PC-9 (cell line): Measurements from ENCODE around the gene RMC1. TPM values are rescaled to one million over a fixed set of nuclear protein-coding genes. Genes with fewer than 3 reads are reported as not detected.

Experiments used
- BruUV-seq: library from RNA; stranded (reverse); fragments of 400-500 nt; replicated peaks from 2 replicates; lab custom pipeline; 2021; lab: Mats Ljungman, UMichigan
- CTCF ChIA-PET: fragments of 300-600 bp; sonication (Branson Sonifier 250); formaldehyde crosslinking; loops from one replicate; lab custom pipeline; 2022; ENCODE audit warnings: antibody characterized with exemption; lab: Charles Lee
- POLR2A ChIA-PET: fragments of 300-600 bp; sonication (Branson Sonifier 250); formaldehyde crosslinking; loops from one replicate; lab custom pipeline; 2022; ENCODE audit warnings: antibody characterized with exemption; ENCODE audit not compliant: unreplicated experiment; lab: Charles Lee
- DNase-seq, 2 experiments: peaks; one replicate each; pipeline versions ENCODE4 v3.0.0 to v3.0.0-alpha.2; 2015 to 2022; ENCODE audit warnings: mixed read lengths in 1 of 2
- H2AFZ ChIP-seq: fragments of 200-600 bp; sonication (generic); 2 replicates; pipeline ENCODE4 v1.8.1; 2017; ENCODE audit warnings: antibody characterized with exemption
- H3F3A ChIP-seq: fragments of 200-600 bp; sonication (generic); 2 replicates; pipeline ENCODE4 v1.8.1; 2017; ENCODE audit warnings: antibody characterized with exemption, mild to moderate bottlenecking, low read depth; ENCODE audit not compliant: insufficient read depth
- H3K27ac ChIP-seq: fragments of 200-600 bp; sonication (generic); 2 replicates; pipeline ENCODE4 v1.6.1; 2016; ENCODE audit warnings: mixed run types
- H3K27me3 ChIP-seq: fragments of 200-600 bp; sonication (generic); 2 replicates; pipeline ENCODE4 v1.6.1; 2016; ENCODE audit warnings: low read depth, mixed run types; ENCODE audit not compliant: insufficient read depth
- H3K36me3 ChIP-seq: fragments of 200-600 bp; sonication (generic); 2 replicates; pipeline ENCODE4 v1.6.1; 2016; ENCODE audit warnings: low read depth, mixed run types
- H3K4me1 ChIP-seq: fragments of 200-600 bp; sonication (generic); replicated peaks from 2 replicates; pipeline ENCODE4 v1.6.1; 2016; ENCODE audit warnings: mixed run types; ENCODE audit not compliant: insufficient read depth
- H3K4me2 ChIP-seq: fragments of 200-600 bp; sonication (generic); 2 replicates; pipeline ENCODE4 v1.6.1; 2017; ENCODE audit warnings: mixed run types
- H3K4me3 ChIP-seq: fragments of 200-600 bp; sonication (generic); 2 replicates; pipeline ENCODE4 v1.6.1; 2016; ENCODE audit warnings: mixed run types
- H3K79me2 ChIP-seq: fragments of 200-600 bp; sonication (generic); 2 replicates; pipeline ENCODE4 v1.6.1; 2017; ENCODE audit warnings: low read depth, mixed run types
- H3K9me2 ChIP-seq: fragments of 200-600 bp; sonication (generic); 2 replicates; pipeline ENCODE4 v1.8.1; 2017; ENCODE audit warnings: mild to moderate bottlenecking; ENCODE audit not compliant: insufficient read depth
- H3K9me3 ChIP-seq: fragments of 200-600 bp; sonication (generic); 2 replicates; pipeline ENCODE4 v1.8.1; 2016; ENCODE audit warnings: low read depth; ENCODE audit not compliant: insufficient read depth
- H4K20me1 ChIP-seq: fragments of 200-600 bp; sonication (generic); 2 replicates; pipeline ENCODE4 v1.8.1; 2017; ENCODE audit not compliant: insufficient read depth
- EZH2 ChIP-seq: fragments of 200-600 bp; sonication (generic); IDR thresholded peaks from 2 replicates; pipeline ENCODE4 v1.8.0; 2017; ENCODE audit warnings: antibody characterized with exemption, low read depth
- intact Hi-C: fragments of 100-400 bp; cut with micrococcal nuclease; formaldehyde crosslinking; loops from one replicate; pipeline ENCODE4 v1.10.0; 2022; ENCODE audit not compliant: unreplicated experiment
- total RNA-seq: library from RNA; stranded (reverse); gene quantifications from 2 replicates; pipeline ENCODE4 v1.2.3, GENCODE V29; 2021
- TF ChIP-seq, protein P1 (sequence below): fragments of 200-600 bp; sonication (generic); conservative IDR thresholded peaks from 2 replicates; pipeline ENCODE4 v1.6.1; 2017; ENCODE audit warnings: mixed run types, antibody characterized with exemption, mild to moderate bottlenecking, moderate library complexity

The RMC1 gene
- total RNA-seq, 1 experiment from 2014 or later: 19.6 TPM

DNA sequence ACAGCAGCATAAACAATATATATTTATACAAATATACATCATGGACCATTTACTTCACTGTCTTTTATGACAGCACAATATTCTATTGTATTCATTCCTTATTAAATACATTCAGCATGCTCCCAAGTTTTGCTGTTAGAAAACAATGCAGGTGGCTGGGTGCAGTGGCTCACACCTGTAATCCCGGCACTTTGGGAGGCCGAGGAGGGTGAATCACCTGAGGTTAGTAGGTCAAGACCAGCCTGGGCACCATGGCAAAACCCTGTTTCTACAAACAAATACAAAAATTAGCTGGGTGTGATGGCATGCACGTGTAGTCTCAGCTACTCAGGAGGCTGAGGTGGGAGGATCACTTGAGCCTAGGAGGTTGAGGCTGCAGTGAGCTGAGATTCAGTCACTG lies 44.0 kb downstream of the RMC1 start:
- H2AFZ ChIP-seq: no peak overlapping the region
- peak; percentile 48 to 78 for DNase-seq
- H3K9me3 ChIP-seq: no peaks in the 10 kb centered on the region
- no peaks in the 10 kb centered on the region for H3K9me2 ChIP-seq
- H3K36me3 ChIP-seq: peaks cover 9% of the 10 kb centered on the region; the same call in 1 of the 2 replicates
- H4K20me1 ChIP-seq: no peaks in the 10 kb centered on the region
- TF ChIP-seq, protein P1, sequence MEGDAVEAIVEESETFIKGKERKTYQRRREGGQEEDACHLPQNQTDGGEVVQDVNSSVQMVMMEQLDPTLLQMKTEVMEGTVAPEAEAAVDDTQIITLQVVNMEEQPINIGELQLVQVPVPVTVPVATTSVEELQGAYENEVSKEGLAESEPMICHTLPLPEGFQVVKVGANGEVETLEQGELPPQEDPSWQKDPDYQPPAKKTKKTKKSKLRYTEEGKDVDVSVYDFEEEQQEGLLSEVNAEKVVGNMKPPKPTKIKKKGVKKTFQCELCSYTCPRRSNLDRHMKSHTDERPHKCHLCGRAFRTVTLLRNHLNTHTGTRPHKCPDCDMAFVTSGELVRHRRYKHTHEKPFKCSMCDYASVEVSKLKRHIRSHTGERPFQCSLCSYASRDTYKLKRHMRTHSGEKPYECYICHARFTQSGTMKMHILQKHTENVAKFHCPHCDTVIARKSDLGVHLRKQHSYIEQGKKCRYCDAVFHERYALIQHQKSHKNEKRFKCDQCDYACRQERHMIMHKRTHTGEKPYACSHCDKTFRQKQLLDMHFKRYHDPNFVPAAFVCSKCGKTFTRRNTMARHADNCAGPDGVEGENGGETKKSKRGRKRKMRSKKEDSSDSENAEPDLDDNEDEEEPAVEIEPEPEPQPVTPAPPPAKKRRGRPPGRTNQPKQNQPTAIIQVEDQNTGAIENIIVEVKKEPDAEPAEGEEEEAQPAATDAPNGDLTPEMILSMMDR: no peak
- no peak for TF ChIP-seq EZH2
- H3K4me2 ChIP-seq: no peak overlapping the region
- peaks cover 50% of the 10 kb centered on the region for H3K4me1 ChIP-seq
- intact Hi-C loops: no loop called here
- peaks cover 40% of the 10 kb centered on the region for H3F3A ChIP-seq
- no peak overlapping the region for H3K4me3 ChIP-seq
- ChIA-PET POLR2A (interaction anchor here (0.7 kb wide), 1 partner anchor 281 kb away, joined by 6 read pairs; no protein-coding TSS in a partner anchor), CTCF (no interaction called here)
- H3K27ac ChIP-seq: peak overlapping the region; percentile 71
- BruUV-seq: no TSS peak
- H3K79me2 ChIP-seq: no peaks in the 10 kb centered on the region
- H3K27me3 ChIP-seq: no peaks in the 10 kb centered on the region

DNA sequence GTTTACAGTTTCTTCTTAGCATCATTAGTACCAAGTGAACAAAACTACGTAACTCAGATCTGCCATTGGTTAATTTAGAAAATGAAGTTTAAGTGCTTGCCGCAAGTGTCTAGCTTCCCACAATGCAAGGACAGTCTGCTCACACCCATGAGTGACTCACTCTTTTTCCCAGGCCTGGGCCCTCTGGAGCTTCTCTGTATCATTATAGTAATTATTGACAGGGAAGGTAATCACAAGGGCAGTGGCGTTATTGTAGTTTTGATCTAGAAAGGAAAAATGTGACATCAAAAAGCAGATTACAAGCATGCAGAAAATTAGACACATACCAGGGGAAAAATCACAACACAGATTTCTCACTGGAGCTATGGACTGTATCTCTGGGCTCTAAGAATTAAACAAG lies 44.5 kb downstream of the RMC1 start:
- TF ChIP-seq EZH2: no peak
- TF ChIP-seq, protein P1: no peak
- Histone ChIP-seq H3K79me2 (no peaks in the 10 kb centered on the region), H4K20me1 (no peaks in the 10 kb centered on the region), H3K9me2 (no peaks in the 10 kb centered on the region), H3K36me3 (peaks cover 9% of the 10 kb centered on the region; the same call in 1 of the 2 replicates), H3K27ac (peak overlapping the region; percentile 71), H3K4me3 (no peak overlapping the region), H3K4me2 (0 out of 2 replicates have a peak overlapping the region, but pooled peaks have one; percentile 5), H3F3A (peaks cover 40% of the 10 kb centered on the region), H3K4me1 (peaks cover 50% of the 10 kb centered on the region), H2AFZ (no peak overlapping the region), H3K9me3 (no peaks in the 10 kb centered on the region), H3K27me3 (no peaks in the 10 kb centered on the region)
- BruUV-seq: no TSS peak
- CTCF ChIA-PET: no interaction called here
- intact Hi-C loops: no loop called here
- peak; percentile 19 to 74 for DNase-seq
- POLR2A ChIA-PET: interaction anchor here (0.7 kb wide), 1 partner anchor 281 kb away, joined by 6 read pairs; no protein-coding TSS in a partner anchor

DNA sequence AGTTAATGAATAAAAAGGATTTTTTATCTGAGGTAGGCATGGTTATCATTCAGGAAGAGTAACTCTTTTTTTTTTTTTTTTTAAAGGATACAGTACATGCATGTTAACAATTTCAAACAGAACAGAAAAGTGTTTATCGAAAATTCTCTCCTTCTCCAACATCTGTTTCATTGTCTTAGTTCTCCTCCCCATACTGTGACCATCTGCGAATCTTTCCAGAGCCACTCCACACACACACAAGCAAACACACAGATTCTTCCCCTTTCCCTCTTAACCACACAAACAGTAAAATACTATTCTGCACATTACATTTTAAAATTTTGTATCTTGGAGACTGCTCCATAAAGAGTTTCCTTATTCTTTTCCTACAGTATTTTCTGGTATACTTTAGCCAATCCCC lies 45.0 kb downstream of the RMC1 start:
- no peaks in the 10 kb centered on the region for H3K27me3 ChIP-seq
- no TSS peak for BruUV-seq
- H3K27ac ChIP-seq: peak overlapping the region; percentile 71
- no peak overlapping the region for H2AFZ ChIP-seq
- TF ChIP-seq, protein P1: no peak
- TF ChIP-seq EZH2: no peak
- H3F3A ChIP-seq: peaks cover 40% of the 10 kb centered on the region
- no peaks in the 10 kb centered on the region for H3K9me3 ChIP-seq
- no peaks in the 10 kb centered on the region for H4K20me1 ChIP-seq
- 0 out of 2 replicates have a peak overlapping the region, but pooled peaks have one; percentile 5 for H3K4me2 ChIP-seq
- H3K9me2 ChIP-seq: no peaks in the 10 kb centered on the region
- POLR2A ChIA-PET: no interaction called here
- CTCF ChIA-PET: no interaction called here
- DNase-seq: no peak
- no peak overlapping the region for H3K4me3 ChIP-seq
- peaks cover 50% of the 10 kb centered on the region for H3K4me1 ChIP-seq
- peaks cover 9% of the 10 kb centered on the region; the same call in 1 of the 2 replicates for H3K36me3 ChIP-seq
- H3K79me2 ChIP-seq: no peaks in the 10 kb centered on the region
- intact Hi-C loops: no loop called here
